Subcutaneous abdominal adipose tissue (tissue), 5 donors: Measurements from ENCODE around the gene DCD.

Experiments used
- H3K27ac ChIP-seq: one replicate; pipeline ENCODE4 v1.7.0; 2013; ENCODE audit warnings: low read depth, mild to moderate bottlenecking, inconsistent platforms, low read length, moderate library complexity
- H3K27me3 ChIP-seq, 5 donors: one replicate each; pipeline ENCODE4 v1.7.0; 2013; ENCODE audit warnings: low read length in 5 of 5, inconsistent platforms in 1 of 5; ENCODE audit not compliant: control insufficient read depth in 5 of 5, insufficient read depth in 4 of 5
- H3K36me3 ChIP-seq, 5 donors: one replicate each; pipeline ENCODE4 v1.7.0; 2013; ENCODE audit warnings: low read length in 5 of 5; ENCODE audit not compliant: control insufficient read depth in 5 of 5, insufficient read depth in 5 of 5
- H3K4me1 ChIP-seq, 5 donors: one replicate each; pipeline ENCODE4 v1.7.0; 2013; ENCODE audit warnings: low read length in 5 of 5, mild to moderate bottlenecking in 3 of 5, moderate library complexity in 1 of 5; ENCODE audit not compliant: control insufficient read depth in 5 of 5, insufficient read depth in 5 of 5
- H3K4me3 ChIP-seq, 5 donors: one replicate each; pipeline ENCODE4 v1.7.0; 2013; ENCODE audit warnings: low read length in 5 of 5, low read depth in 1 of 5
- H3K9ac ChIP-seq, 5 donors: one replicate each; pipeline ENCODE4 v1.7.0; 2013; ENCODE audit warnings: low read length in 5 of 5, mild to moderate bottlenecking in 4 of 5, moderate library complexity in 3 of 5
- H3K9me3 ChIP-seq, 5 donors: one replicate each; pipeline ENCODE4 v1.7.0; 2013; ENCODE audit warnings: low read length in 5 of 5; ENCODE audit not compliant: control insufficient read depth in 5 of 5
- donor health status: healthy.
- donor health status: healthy.
- donor health status: healthy.
- donor health status: healthy.
- donor health status: healthy.

The DCD gene

GRCh38 chr12:54631988-54632728 is 16.0 kb downstream of the DCD start:
- H3K36me3 ChIP-seq, result no peaks in the 10 kb centered on the region
- H3K9ac ChIP-seq, result no peak overlapping the region
- no peaks in the 10 kb centered on the region for H3K4me1 ChIP-seq
- peaks cover 0 to 8% (median 2%) of the 10 kb centered on the region in 5 donors for H3K27me3 ChIP-seq
- peaks cover 0 to 1% (median 0%) of the 10 kb centered on the region in 5 donors for H3K9me3 ChIP-seq
- no peak overlapping the region for H3K27ac ChIP-seq
- no peak overlapping the region for H3K4me3 ChIP-seq

GRCh38 chr12:54631551-54631950 is 16.6 kb downstream of the DCD start:
- H3K9me3 ChIP-seq, result no peaks in the 10 kb centered on the region
- H3K9ac ChIP-seq, result no peak overlapping the region
- no peak overlapping the region for H3K27ac ChIP-seq
- peaks cover 0 to 8% (median 2%) of the 10 kb centered on the region in 5 donors for H3K27me3 ChIP-seq
- no peaks in the 10 kb centered on the region for H3K4me1 ChIP-seq
- H3K4me3 ChIP-seq, result no peak overlapping the region
- H3K36me3 ChIP-seq, result no peaks in the 10 kb centered on the region

- Histone ChIP-seq H3K4me3 (no peak overlapping the region), H3K36me3 (no peaks in the 10 kb centered on the region), H3K27ac (no peak overlapping the region), H3K9ac (no peak overlapping the region), H3K9me3 (no peaks in the 10 kb centered on the region), H3K27me3 (peaks cover 0 to 8% (median 2%) of the 10 kb centered on the region in 5 donors), H3K4me1 (no peaks in the 10 kb centered on the region)
Observed at GRCh38 chr12:54629925-54630324, 18.2 kb downstream of the DCD start.

DNA sequence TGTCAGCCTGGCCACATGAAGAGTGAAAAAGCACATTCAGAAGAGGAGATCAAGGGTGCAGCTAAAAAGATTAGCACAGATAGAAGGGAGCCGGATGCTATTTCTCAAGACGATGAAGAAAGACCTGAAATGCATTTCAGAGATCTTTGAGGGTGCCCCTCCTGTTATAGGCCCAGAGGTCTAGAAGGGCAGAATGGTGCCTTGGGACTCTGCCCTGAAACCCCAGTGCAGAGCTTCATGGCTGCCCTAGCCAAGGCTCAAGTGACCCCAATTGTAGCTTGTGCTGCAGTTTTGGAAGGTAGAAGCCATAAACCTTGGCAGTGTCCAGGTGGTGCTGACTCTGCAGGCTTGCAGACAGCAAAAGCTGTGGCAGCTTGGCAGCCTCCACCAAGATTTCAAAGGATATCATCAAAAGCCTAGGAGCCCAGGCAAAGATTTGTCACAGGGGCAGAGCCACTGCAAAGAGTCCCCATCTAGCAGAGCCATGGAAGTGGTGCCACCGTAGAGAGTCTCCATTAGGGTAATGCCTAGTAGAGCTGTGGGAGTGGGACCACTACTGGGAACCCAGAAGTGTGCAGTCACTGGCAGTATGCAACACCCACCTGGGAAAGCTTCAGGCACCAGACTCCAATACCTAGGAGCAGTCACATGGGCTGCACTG is 19.8 kb downstream of the DCD start:
- Histone ChIP-seq H3K9ac (no peak overlapping the region), H3K36me3 (no peaks in the 10 kb centered on the region), H3K4me1 (no peaks in the 10 kb centered on the region), H3K27ac (no peak overlapping the region), H3K9me3 (no peaks in the 10 kb centered on the region), H3K27me3 (peaks cover 0 to 6% (median 2%) of the 10 kb centered on the region in 5 donors), H3K4me3 (no peak overlapping the region)

GRCh38 chr12:54627304-54627703 is 20.9 kb downstream of the DCD start:
- no peaks in the 10 kb centered on the region for H3K4me1 ChIP-seq
- H3K9me3 ChIP-seq, result no peaks in the 10 kb centered on the region
- no peak overlapping the region for H3K27ac ChIP-seq
- no peaks in the 10 kb centered on the region for H3K36me3 ChIP-seq
- H3K4me3 ChIP-seq, result no peak overlapping the region
- H3K9ac ChIP-seq, result no peak overlapping the region
- H3K27me3 ChIP-seq, result peaks cover 0 to 3% (median 0%) of the 10 kb centered on the region in 5 donors

- H3K4me3 ChIP-seq, result no peak overlapping the region
- no peaks in the 10 kb centered on the region for H3K36me3 ChIP-seq
- H3K27ac ChIP-seq, result no peak overlapping the region
- H3K9ac ChIP-seq, result no peak overlapping the region
- H3K9me3 ChIP-seq, result no peaks in the 10 kb centered on the region
- H3K4me1 ChIP-seq, result no peaks in the 10 kb centered on the region
- H3K27me3 ChIP-seq, result peaks cover 0 to 3% (median 3%) of the 10 kb centered on the region in 5 donors
Observed at GRCh38 chr12:54625598-54625997, 22.6 kb downstream of the DCD start.

DNA sequence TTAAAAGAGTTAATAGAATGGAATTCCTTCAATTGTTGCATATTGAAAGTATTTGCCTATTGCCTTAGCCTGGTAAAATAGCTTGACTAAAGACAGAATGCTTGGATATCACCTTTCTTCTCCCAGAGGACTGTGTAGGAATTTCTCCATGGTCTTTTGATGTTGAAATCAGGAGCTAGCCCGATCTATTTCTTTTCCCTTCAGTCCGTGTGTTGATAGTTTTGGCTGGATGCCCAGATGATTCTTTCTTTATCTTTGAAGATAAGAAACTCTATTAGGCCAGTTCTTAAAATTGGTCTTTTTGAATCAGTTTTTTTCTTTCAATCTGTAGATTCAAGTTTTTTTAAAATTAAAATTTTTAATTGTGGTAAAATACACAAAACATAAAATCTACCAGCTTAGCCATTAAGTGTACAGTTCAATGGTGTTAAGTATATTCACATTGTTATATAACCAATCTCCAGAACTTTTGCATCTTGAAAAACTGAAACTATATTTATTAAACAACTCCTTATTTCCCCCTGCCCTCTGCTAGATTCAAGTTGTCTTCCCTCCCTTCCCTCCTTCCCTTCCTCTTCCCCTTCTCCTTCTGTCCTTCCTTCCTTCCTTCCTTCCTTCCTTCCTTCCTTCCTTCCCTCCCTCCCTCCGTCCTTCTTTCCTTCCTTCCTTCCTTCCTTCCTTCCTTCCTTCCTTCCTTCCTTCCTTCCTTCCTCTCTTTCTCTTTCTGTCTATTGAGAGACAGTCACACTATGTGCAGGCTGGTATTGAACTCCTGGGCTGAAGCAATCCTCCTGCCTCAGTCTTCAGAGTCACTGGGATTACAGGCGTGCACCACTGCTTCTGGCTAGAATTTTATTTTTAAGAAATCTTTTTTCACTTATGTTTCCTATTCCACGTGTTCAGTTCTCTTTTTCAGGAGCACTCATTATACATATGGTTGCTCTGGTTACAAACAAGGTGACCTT is 23.6 kb downstream of the DCD start:
- no peak overlapping the region for H3K4me3 ChIP-seq
- no peaks in the 10 kb centered on the region for H3K4me1 ChIP-seq
- H3K27me3 ChIP-seq, result peaks cover 0 to 3% (median 3%) of the 10 kb centered on the region in 5 donors
- no peak overlapping the region for H3K27ac ChIP-seq
- no peaks in the 10 kb centered on the region for H3K36me3 ChIP-seq
- H3K9ac ChIP-seq, result no peak overlapping the region
- H3K9me3 ChIP-seq, result no peaks in the 10 kb centered on the region

DNA sequence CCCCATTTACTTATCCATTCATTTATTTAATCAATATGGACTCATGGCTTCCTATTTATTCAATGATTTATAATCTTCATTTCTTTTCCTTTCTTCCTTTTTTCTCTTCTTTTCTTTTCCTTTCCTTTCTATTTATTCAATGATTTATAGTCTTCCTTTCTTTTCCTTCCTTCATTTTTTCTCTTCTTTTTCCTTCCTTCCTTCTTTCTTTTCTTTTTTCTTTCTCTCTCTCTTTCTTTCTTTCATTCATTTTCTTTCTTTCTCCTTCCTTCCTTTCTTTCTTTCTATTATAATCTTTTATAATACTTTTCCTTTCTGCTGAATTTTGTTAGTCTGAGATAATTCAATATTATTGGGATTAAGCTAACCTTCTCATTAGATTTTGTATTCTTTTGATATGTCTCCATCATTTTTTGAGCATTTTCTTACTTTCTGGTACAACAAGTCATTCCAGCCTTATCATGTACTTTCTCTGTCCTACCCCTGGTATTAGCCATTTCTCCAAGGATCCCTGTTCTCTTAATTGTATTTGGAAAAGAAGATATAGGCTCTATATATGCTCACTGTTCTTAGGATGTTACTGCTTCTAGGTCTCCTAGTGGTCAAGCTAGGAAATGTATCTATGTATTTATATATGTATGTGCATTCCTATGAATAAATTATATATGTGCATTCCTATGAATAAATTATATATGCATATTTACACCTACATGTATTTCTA is 25.5 kb downstream of the DCD start:
- no peaks in the 10 kb centered on the region for H3K36me3 ChIP-seq
- H3K9me3 ChIP-seq, result no peaks in the 10 kb centered on the region

DNA sequence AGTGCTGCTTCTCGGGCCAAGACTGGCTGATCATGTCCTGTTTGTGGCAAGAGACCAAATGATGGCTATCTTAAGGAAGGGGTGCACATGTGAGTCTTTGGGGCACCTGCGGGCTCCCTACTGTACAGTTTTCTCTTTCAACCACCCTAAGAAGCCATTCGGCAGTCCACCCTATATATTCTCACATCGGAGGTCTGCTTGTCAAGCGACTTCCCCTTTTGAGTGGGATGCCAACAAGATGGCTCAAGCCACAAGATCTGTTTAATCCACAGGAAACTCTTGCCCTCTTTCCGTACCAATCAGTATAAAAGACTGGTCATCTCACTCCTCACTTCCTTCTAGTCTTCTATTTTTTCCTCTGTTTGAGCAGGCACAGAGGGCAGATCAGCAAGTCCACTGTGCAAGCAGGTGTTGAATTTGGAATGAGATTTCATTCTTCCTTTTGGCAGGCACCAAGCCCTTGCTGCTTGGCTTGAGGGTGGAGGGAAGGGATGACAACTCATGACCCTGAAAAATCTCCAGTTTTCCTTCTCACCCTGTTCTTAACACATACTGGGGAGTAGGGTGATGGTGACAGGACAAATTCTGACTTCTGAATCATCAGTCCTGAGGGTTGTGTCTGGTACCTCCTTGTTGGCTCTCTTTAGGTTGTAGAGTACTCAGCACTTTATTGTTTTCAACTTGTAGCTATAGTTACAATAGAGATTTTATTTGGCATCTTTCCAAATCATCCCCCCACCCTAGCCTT is 31.1 kb downstream of the DCD start:
- Histone ChIP-seq H3K9ac (no peak overlapping the region), H3K4me1 (peaks cover 0 to 2% (median 0%) of the 10 kb centered on the region in 5 donors), H3K27me3 (peaks cover 0 to 12% (median 6%) of the 10 kb centered on the region in 5 donors), H3K4me3 (no peak overlapping the region), H3K27ac (no peak overlapping the region), H3K9me3 (no peaks in the 10 kb centered on the region), H3K36me3 (no peaks in the 10 kb centered on the region)

More for the DNA sequence above, 25.5 kb downstream of the DCD start:
- no peak overlapping the region for H3K9ac ChIP-seq
- H3K27ac ChIP-seq, result no peak overlapping the region
- H3K4me3 ChIP-seq, result no peak overlapping the region
- no peaks in the 10 kb centered on the region for H3K4me1 ChIP-seq
- H3K27me3 ChIP-seq, result peaks cover 0 to 3% (median 0%) of the 10 kb centered on the region in 5 donors
